HT-29 (cell line): ENCODE measurements around the gene LIN7C. TPM values are rescaled to one million over a fixed set of nuclear protein-coding genes. Genes with fewer than 3 reads are reported as not detected.
A peak's percentile ranks its signal among the peaks of the same experiment; 100 is the strongest.

Source experiments
- DNase-seq: peaks from one replicate; pipeline ENCODE4 v3.0.0-alpha.2; 2015; ENCODE audit warnings: low spot score
- total RNA-seq: library from RNA; depleted of rRNA; stranded (reverse); fragments of >200 nt; shearing (Covaris generic); gene quantifications from 2 replicates; pipeline ENCODE4 v1.2.3, GENCODE V29; 2014

The LIN7C gene
- total RNA-seq, 1 experiment from 2014 or later, result 31.7 TPM

DNA sequence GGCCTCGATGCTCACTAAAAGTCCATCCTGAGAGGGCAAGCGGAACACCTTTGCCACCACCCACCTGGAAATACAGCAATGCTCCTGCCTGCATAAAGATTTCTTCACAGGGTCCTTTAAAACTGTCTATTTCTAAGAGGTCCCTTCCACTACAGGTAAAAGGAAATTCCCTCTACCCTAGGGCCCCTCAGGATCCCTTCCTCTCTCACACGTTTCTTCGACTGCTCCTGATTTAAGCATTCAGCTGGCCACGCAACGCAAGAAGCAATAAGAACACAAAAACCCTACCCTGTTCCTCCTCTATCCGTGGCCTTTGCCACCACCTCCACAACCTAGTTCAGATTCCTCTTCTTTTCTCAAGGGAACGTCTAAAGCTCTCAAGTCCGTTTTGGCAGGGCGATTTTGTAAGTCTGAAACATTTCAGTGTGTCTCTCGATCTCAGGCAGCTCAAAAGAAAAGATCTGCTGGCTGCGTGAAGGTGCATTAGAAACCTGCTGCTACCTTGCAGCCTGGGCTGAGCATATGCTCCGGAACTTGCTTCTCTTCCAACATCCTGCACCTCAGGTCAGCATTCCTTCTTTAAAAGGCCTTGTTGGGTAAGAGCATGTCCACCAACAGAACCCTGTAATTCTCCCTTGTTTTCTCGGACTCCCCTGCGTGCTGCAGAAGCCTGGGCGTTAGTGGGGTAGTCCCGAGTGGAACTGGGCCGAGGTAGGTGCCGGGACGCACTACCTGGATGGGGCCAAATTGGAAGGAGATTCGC lies 35.6 kb downstream of the LIN7C start:
- DNase-seq, result peak; percentile 75

DNA sequence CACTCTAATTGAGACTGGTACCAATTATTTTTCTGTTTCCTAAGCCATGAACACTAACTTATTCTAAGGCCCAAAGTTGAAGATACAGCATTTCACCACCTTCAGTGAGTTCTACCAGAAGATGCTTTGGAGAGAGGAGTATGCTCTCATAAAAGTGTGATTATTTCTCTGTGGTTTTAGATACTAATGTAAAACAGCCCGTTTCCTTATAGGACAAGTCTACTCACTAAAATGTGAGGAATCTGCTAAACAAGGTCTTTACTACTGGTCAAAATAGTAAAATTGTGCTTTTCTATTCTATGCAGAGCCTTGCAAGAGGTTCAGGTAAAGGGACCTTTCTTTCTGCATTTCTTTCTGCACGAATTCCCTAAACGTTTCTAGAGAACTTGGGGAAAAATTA lies 36.4 kb downstream of the LIN7C start:
- DNase-seq, result peak; percentile 53

- DNase-seq, result no peak
These were observed 37.4 kb downstream of the LIN7C start for GRCh38 chr11:27468995-27469695.

GRCh38 chr11:27468209-27468994 lies 38.2 kb downstream of the LIN7C start:
- DNase-seq, result peak; percentile 78

GRCh38 chr11:27467181-27467913 lies 39.2 kb downstream of the LIN7C start:
- peak; percentile 35 for DNase-seq

DNA sequence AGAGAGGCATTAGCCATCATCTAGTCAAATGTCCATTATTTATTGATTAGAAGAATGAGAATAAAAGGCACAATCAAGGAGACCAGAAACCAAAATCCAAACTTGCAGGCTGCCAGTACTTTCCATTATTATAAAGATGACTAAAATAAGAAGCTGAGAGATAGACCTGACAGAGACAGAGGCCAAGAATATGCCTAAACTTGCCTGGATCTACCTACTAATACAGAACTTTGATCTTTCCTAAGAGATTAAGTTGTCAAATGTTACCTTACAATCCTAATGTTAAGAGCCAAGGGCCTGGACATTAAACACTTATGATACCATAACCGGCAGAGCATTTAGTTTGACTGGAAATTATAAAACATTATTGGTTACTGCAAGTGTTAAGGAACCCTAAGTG lies 40.2 kb downstream of the LIN7C start:
- DNase-seq, result no peak

DNA sequence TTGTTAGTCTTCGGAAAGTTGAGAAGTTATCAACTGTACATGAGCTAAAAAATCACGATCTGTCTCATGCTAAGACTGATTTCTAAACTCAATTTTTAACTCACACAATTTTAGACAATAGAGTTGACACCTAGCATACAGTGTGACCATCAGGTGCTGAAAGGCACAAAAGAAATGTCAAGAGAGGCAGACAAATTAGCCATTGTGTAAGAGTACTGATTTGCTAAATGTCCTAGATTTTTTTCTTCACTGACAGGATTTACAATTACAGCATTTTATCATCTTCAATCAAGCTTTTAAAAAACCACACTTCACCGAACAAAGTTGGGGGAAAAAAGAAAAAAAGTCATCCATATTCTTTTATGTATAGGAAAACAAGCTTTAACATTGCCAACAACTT lies 40.9 kb downstream of the LIN7C start:
- no peak for DNase-seq

- DNase-seq, result no peak
These were observed 41.7 kb downstream of the LIN7C start for GRCh38 chr11:27464909-27465308.

DNA sequence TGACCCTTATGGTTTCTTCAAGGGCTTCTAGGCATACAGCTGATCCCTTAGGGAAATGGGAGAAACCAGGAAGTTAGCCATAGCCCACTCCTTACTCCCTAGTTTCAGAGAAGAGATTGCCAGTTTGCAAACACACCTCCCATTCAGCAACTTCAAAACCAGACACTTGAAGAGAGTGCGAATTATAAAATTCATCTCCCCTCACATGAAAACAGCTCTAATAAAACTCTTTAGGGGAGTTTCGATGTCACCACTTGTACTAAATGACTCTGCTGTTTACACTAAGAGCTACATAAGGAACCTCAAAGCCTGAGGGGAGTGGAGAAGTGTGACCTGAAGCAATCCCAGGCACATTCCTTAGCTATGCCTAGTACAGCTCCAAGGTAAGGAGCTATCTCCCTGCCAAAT lies 42.3 kb downstream of the LIN7C start:
- peak; percentile 59 for DNase-seq

- no peak for DNase-seq
These were observed 44.0 kb downstream of the LIN7C start for GRCh38 chr11:27462543-27462942.

- no peak for DNase-seq
These were observed 46.2 kb downstream of the LIN7C start for GRCh38 chr11:27460158-27460978.

DNA sequence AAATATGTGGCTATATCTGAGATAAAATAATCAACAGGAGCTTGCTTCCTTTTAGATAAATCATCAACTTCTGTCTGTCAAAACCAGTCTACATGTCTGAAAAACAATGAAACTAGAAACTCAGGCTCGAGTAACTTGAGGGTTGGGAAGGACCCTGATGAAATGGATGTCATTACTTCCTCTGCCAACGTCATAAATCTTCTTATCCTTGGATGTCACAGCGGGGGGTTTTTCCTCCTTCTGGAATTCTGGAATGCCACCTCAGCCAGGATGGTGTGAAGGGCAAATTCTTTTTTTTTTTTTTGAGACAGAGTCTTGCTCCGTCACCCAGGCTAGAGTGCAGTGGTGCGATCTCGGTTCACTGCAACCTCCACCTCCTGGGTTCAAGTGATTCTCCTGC lies 47.4 kb downstream of the LIN7C start:
- DNase-seq, result no peak

DNA sequence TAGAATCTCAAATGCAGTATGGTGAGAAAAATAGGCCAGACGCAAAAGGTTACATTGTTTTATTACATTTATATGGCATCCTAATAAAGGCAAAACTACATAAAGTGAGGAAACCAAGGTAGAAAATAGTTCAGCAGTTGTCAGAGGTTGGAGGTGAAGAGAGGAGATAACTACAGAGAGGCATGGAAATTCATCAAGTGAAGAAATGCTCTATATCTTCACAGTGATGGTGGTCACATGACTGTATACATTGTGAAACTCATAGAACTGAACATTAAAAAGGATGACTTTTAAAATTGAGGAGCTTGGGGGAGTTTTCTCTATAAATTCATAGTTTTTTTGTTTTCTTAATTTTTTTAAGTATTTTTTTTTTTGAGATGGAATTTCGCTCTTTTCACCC lies 48.4 kb downstream of the LIN7C start:
- no peak for DNase-seq

- DNase-seq, result no peak
These were observed 49.7 kb downstream of the LIN7C start for GRCh38 chr11:27456795-27457329.

DNA sequence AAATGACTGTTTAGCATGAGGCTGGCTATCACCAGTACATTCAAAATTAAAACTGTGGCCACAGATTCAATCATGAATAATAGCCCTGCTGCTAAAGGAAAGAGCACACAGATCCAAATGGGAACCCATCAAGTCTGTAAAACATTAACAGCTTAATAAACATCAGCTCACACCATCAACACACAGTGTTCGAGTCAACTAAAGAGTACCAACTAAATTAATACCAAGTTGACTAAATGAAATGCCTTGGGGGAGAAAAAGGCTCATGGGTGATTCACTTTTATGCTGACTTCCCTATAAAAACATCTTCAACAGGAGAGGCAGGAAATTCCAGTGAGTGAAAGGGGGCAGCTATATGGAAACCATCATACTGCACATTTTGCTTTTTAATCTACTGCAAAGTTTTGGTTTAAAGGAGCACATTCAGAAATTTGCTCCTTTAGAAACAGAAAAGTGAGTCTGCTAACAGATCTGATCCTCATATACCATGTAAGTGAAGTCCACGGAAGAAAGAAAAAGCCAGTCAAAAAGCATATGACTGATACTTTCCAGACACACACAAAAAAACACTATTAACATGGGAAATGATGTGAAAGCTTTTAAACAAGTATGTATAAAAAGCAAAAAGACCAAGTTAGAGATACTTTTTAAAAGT lies 50.3 kb downstream of the LIN7C start:
- DNase-seq, result peak; percentile 61

DNA sequence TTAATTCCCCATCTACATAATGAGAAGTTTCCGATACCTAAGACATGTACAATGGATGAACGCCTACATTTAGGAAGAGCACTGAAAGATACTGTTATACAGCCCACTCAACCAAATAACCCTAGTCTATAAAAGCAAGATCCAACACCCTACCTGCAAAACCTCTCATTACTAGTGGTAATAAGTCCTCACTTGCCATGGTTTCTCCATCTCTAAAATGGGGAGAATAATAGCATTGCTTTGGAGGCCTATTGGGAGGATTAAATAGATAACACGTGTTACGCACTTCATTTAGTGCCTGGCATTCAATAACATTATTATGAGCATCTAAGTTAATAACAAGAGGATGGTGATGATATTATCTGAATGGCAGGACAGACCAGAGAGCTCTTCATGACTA lies 50.9 kb downstream of the LIN7C start:
- DNase-seq, result no peak

DNA sequence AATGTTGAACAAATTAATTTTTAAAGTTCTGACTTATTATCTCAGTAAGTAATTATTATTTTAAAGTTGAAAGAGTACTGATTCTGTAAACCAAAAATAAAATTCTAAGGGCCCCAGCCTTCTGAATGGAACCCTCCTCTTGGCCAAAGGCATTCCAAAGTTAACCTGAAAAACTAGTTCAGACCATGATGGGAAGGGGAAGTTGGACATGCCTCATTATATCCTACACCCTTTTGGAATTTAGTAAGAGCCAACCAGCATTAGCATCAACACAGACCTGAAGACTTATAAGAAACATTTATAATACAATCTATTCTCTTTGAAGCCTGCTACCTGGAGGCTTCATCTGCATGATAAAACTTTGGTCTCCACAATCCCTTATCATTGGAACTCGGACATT lies 52.9 kb downstream of the LIN7C start:
- no peak for DNase-seq

GRCh38 chr11:27452147-27452546 lies 54.4 kb downstream of the LIN7C start:
- DNase-seq, result no peak

DNA sequence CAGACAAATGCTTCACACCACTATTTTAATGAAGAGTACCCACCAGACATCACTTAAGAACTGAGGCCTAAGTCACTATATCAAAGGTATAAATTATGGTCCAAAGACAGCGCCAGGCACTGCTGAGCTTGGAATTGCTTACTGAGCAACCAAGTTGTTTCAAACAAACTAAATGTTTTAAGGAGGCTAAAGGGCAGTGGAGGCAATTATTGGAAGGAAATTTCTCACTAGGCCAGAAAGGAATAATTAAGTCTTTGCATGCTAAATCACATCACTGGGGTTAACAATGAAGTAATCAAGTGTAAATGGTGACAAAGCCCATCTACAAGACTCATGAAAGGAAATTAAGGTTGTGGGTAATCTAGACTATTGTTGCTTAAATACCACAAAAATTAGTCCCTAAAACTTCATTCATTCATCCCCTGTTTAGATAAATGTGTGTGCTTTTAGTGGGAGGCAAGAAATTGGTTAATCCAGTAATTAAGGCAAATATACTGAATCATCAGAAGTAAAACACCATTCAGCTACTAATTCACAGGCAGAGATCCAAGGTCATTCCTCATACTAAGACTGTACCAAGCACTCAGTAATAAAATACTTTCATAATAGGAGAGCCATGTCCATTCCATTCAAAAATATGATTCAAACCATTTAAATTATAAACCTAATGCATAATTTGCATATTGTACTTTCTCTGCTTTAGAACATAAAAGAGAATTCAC lies 55.2 kb downstream of the LIN7C start:
- no peak for DNase-seq
